ENCODE results near the gene HS3ST3A1. TPM values are rescaled to one million over a fixed set of nuclear protein-coding genes. Genes with fewer than 3 reads are reported as not detected.

Gene HS3ST3A1
- total RNA-seq, 6 experiments from 2014 or later, result 4.0 to 10.1 (median 5.1) TPM

- no peaks in the 10 kb centered on the region for H3K4me1 ChIP-seq
- no peaks in the 10 kb centered on the region for H3K36me3 ChIP-seq
- TF ChIP-seq POLR2A (IDR thresholded peaks at IDR 0.05), result no peak
- no peak for TF ChIP-seq CTCF (IDR thresholded peaks at IDR 0.05)
- no peaks in the 10 kb centered on the region for H3K9me3 ChIP-seq
- intact Hi-C loops (cut with DNase I), result no loop called here
- DNase-seq (no peak), ATAC-seq (no peak)
- H3K27me3 ChIP-seq, result no peaks in the 10 kb centered on the region
- 88% methylated on average over 5 of the region's 5 CpGs for WGBS (ENCODE audit: insufficient coverage, low coverage, low lambda C conversion rate, missing lambda C conversion rate)
- no peak overlapping the region for H3K4me3 ChIP-seq
- H3K27ac ChIP-seq, result no peak overlapping the region
Measured at GRCh38 chr17:13594310-13594709, 7.4 kb downstream of the HS3ST3A1 start.

GRCh38 chr17:13593757-13594156, 8.0 kb downstream of the HS3ST3A1 start:
- no peak for TF ChIP-seq POLR2A (IDR thresholded peaks at IDR 0.05)
- TF ChIP-seq CTCF (IDR thresholded peaks at IDR 0.05), result no peak
- no peaks in the 10 kb centered on the region for H3K4me1 ChIP-seq
- no peak for DNase-seq
- intact Hi-C loops (cut with DNase I), result no loop called here
- WGBS (ENCODE audit: insufficient coverage, low coverage, low lambda C conversion rate, missing lambda C conversion rate), result 77% methylated on average over 10 of the region's 10 CpGs
- no peaks in the 10 kb centered on the region for H3K27me3 ChIP-seq
- H3K4me3 ChIP-seq, result no peak overlapping the region
- H3K27ac ChIP-seq, result no peak overlapping the region
- ATAC-seq, result no peak
- H3K9me3 ChIP-seq, result no peaks in the 10 kb centered on the region
- no peaks in the 10 kb centered on the region for H3K36me3 ChIP-seq

- no peak overlapping the region for H3K4me3 ChIP-seq
- H3K27me3 ChIP-seq, result no peaks in the 10 kb centered on the region
- no peaks in the 10 kb centered on the region for H3K4me1 ChIP-seq
- no peak for ATAC-seq
- no peaks in the 10 kb centered on the region for H3K36me3 ChIP-seq
- 63% methylated on average over 10 of the region's 10 CpGs for WGBS (ENCODE audit: insufficient coverage, low coverage, low lambda C conversion rate, missing lambda C conversion rate)
- no peaks in the 10 kb centered on the region for H3K9me3 ChIP-seq
- no peak for DNase-seq
- no peak for TF ChIP-seq POLR2A (IDR thresholded peaks at IDR 0.05)
- no peak for TF ChIP-seq CTCF (IDR thresholded peaks at IDR 0.05)
- no peak overlapping the region for H3K27ac ChIP-seq
- intact Hi-C loops (cut with DNase I), result no loop called here
Measured at GRCh38 chr17:13593021-13593751, 8.5 kb downstream of the HS3ST3A1 start.

DNA sequence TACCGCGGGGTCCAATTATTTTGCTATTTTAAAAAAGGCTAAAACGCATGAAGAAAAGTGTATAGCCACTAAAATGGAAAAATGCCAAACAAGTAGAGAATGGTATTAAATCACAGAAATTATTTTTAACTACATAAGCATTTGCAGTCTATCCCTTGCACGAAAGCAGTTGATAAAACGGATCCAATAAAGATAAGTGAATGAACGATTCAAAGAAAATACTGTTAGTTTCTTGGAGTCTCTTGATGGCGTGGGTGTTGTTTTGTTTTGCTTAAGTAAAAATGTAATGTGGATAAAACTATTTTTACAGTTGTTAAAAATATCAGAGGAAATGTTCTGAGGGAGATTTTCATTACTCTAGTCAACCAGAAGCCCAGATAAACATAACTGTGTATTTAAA, 9.3 kb downstream of the HS3ST3A1 start:
- no peak overlapping the region for H3K27ac ChIP-seq
- H3K4me3 ChIP-seq, result no peak overlapping the region
- H3K27me3 ChIP-seq, result no peaks in the 10 kb centered on the region
- intact Hi-C loops (cut with DNase I), result no loop called here
- WGBS (ENCODE audit: insufficient coverage, low coverage, low lambda C conversion rate, missing lambda C conversion rate), result 57% methylated on average over 7 of the region's 7 CpGs
- TF ChIP-seq CTCF (IDR thresholded peaks at IDR 0.05), result no peak
- TF ChIP-seq POLR2A (IDR thresholded peaks at IDR 0.05), result no peak
- no peak for ATAC-seq
- no peak for DNase-seq
- H3K36me3 ChIP-seq, result no peaks in the 10 kb centered on the region
- H3K4me1 ChIP-seq, result no peaks in the 10 kb centered on the region
- no peaks in the 10 kb centered on the region for H3K9me3 ChIP-seq
